Prostate gland (tissue), 2 donors: ENCODE results near the gene ZBTB25.

ENCODE experiments used
- POLR2A ChIP-seq: fragments of 450-650 bp; IDR thresholded peaks from one replicate; pipeline ENCODE4 v1.6.1; 2016; ENCODE audit warnings: antibody characterized with exemption, mild to moderate bottlenecking
- POLR2AphosphoS5 ChIP-seq: sonication (generic); formaldehyde crosslinking; IDR thresholded peaks from one replicate; pipeline ENCODE4 v1.6.1; 2017; ENCODE audit warnings: antibody characterized with exemption
- TF ChIP-seq, protein P1 (sequence below), 4 experiments: fragments of 200-600 bp in 2 of 4; fragments of 450-650 bp in 2 of 4; sonication (generic) in 2 of 4; IDR thresholded peaks; 1 replicate in 3 of 4; 2 replicates in 1 of 4; pipeline ENCODE4 v1.5.1; 2016 to 2019; ENCODE audit warnings: antibody characterized with exemption in 4 of 4, mild to moderate bottlenecking in 2 of 4, moderate library complexity in 2 of 4

DNA sequence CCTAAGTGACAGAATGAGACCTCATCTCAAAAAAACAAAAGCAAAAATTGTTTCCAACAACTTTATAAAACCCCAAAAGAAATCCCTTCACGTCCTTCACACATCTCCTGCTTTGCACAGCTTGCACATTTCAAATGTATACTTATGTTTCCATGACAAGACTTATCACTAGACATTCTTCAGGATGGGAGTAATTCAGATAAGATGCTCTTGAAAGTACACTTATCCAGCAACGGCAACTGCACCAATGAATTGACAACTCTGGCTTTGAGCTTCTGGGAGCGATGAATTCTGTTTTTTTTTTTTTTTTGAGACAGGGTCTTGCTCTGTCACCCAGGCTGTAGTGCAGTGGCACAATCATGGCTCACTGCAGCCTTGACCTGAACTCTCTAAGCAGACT lies 69.1 kb downstream of the ZBTB25 start:
- no peak for TF ChIP-seq POLR2A
- TF ChIP-seq, protein P1, sequence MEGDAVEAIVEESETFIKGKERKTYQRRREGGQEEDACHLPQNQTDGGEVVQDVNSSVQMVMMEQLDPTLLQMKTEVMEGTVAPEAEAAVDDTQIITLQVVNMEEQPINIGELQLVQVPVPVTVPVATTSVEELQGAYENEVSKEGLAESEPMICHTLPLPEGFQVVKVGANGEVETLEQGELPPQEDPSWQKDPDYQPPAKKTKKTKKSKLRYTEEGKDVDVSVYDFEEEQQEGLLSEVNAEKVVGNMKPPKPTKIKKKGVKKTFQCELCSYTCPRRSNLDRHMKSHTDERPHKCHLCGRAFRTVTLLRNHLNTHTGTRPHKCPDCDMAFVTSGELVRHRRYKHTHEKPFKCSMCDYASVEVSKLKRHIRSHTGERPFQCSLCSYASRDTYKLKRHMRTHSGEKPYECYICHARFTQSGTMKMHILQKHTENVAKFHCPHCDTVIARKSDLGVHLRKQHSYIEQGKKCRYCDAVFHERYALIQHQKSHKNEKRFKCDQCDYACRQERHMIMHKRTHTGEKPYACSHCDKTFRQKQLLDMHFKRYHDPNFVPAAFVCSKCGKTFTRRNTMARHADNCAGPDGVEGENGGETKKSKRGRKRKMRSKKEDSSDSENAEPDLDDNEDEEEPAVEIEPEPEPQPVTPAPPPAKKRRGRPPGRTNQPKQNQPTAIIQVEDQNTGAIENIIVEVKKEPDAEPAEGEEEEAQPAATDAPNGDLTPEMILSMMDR (IDR thresholded peaks at IDR 0.05), result no peak
- no peak for TF ChIP-seq POLR2AphosphoS5
